Glutamatergic neuron (in vitro differentiated cells): ENCODE measurements around the gene MLST8. TPM values are rescaled to one million over a fixed set of nuclear protein-coding genes. Genes with fewer than 3 reads are reported as not detected.

ENCODE experiments used
- DNase-seq: peaks from one replicate; pipeline ENCODE4 v3.0.0; 2022
- H3K27ac Mint-ChIP-seq: one replicate; pipeline ENCODE4 v1.8.0; 2020; ENCODE audit warnings: mild to moderate bottlenecking, mixed read lengths, inconsistent platforms; ENCODE audit not compliant: unreplicated experiment
- H3K27me3 Mint-ChIP-seq: one replicate; pipeline ENCODE4 v1.8.0; 2020; ENCODE audit warnings: mild to moderate bottlenecking, moderate library complexity, mixed read lengths, inconsistent platforms; ENCODE audit not compliant: unreplicated experiment
- H3K36me3 Mint-ChIP-seq: one replicate; pipeline ENCODE4 v1.8.0; 2020; ENCODE audit warnings: mild to moderate bottlenecking, mixed read lengths, inconsistent platforms; ENCODE audit not compliant: unreplicated experiment
- H3K4me1 Mint-ChIP-seq: one replicate; pipeline ENCODE4 v1.8.0; 2020; ENCODE audit warnings: mild to moderate bottlenecking, low read depth, mixed read lengths, inconsistent platforms; ENCODE audit not compliant: unreplicated experiment
- H3K4me3 Mint-ChIP-seq: one replicate; pipeline ENCODE4 v1.8.0; 2020; ENCODE audit warnings: mild to moderate bottlenecking, mixed read lengths, inconsistent platforms; ENCODE audit not compliant: unreplicated experiment
- H3K9me3 Mint-ChIP-seq: one replicate; pipeline ENCODE4 v1.8.0; 2020; ENCODE audit warnings: mild to moderate bottlenecking, moderate library complexity, mixed read lengths, inconsistent platforms; ENCODE audit not compliant: unreplicated experiment
- total RNA-seq: library from RNA; stranded (reverse); fragmentation: NEBNext Ultra II Directional; extraction: Animal tissue kit (Norgen Biotek cat#: 25700); gene quantifications from one replicate; pipeline ENCODE4 v1.2.1, GENCODE V29; 2021; ENCODE audit not compliant: unreplicated experiment
- TF ChIP-seq, protein P1 (sequence below): fragments of 200-600 bp; sonication (generic); IDR thresholded peaks from one replicate; pipeline ENCODE4 v1.5.0; 2021; ENCODE audit not compliant: partially characterized antibody, unreplicated experiment

Gene MLST8
- total RNA-seq, 1 donor from 2014 or later = 57.9 TPM

- TF ChIP-seq, protein P1, sequence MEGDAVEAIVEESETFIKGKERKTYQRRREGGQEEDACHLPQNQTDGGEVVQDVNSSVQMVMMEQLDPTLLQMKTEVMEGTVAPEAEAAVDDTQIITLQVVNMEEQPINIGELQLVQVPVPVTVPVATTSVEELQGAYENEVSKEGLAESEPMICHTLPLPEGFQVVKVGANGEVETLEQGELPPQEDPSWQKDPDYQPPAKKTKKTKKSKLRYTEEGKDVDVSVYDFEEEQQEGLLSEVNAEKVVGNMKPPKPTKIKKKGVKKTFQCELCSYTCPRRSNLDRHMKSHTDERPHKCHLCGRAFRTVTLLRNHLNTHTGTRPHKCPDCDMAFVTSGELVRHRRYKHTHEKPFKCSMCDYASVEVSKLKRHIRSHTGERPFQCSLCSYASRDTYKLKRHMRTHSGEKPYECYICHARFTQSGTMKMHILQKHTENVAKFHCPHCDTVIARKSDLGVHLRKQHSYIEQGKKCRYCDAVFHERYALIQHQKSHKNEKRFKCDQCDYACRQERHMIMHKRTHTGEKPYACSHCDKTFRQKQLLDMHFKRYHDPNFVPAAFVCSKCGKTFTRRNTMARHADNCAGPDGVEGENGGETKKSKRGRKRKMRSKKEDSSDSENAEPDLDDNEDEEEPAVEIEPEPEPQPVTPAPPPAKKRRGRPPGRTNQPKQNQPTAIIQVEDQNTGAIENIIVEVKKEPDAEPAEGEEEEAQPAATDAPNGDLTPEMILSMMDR = no peak
- Mint-ChIP-seq H3K27me3 (no peaks in the 10 kb centered on the region), H3K27ac (no peak overlapping the region), H3K9me3 (peaks cover 3% of the 10 kb centered on the region), H3K4me3 (no peak overlapping the region), H3K36me3 (no peaks in the 10 kb centered on the region), H3K4me1 (peaks cover 1% of the 10 kb centered on the region)
- DNase-seq = no peak
Observed at GRCh38 chr16:2177101-2177500, 28.2 kb upstream of the MLST8 start.

DNA sequence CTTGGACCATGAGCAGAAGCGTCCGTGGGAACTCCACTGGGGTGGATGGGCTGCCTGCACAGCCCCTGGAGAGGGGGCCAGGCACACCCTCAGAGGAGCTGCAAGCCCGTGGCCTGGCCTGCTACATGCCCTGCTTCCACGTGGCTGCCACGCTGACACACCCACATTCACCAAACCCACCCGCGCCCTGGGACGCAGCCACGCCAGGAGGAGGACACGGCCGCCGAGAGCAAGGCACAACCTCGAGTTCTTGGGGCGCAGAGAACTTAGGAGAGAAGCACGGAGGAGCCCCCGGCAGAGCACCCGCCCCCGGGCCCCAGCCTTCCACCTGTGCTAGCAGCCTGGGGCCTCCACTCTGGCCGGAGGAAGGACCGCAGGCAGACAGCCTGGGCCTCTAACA is 27.7 kb upstream of the MLST8 start:
- Mint-ChIP-seq H3K4me1 (peaks cover 1% of the 10 kb centered on the region), H3K9me3 (peaks cover 3% of the 10 kb centered on the region), H3K4me3 (no peak overlapping the region), H3K36me3 (no peaks in the 10 kb centered on the region), H3K27me3 (no peaks in the 10 kb centered on the region), H3K27ac (no peak overlapping the region)
- TF ChIP-seq, protein P1 = no peak
- DNase-seq = no peak

DNA sequence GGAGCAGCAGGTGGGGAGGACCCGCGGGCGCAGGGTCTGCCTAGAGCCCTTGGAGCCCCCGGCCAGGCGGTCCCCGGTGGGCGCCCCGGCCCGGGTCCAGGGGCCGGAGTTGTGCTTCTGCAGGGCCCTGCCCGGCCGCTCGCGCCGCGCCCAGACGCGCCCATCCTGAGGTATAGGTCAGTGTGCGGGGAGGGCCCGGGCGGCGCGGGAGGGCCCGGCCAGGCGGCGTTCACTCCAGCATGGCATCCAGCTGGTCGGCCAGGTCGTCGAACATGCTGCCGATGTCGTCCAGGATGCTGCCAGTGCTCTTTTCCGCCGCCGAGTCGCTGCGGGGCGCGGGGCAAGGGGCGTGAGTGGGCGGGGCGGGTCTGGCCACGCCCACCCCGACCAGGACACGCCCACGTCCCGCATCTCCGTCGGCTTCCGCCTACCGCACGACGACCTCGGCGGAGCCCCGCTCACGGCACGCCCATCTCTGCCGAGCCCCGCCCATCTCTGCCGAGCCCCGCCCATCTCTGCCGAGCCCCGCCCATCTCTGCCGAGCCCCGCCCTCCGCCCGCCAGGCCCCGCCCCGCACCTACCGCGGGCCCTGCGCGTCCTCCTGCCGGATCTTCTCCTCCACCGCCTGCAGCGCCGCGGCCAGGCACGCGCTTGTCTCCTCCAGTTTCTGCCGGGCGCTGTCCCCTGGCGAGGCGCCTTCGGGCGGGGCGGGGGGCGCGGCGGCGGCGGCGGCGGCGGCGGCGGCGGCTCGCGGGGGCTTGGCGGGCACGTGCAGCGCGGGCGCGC is 26.7 kb upstream of the MLST8 start:
- Mint-ChIP-seq H3K27me3 (no peaks in the 10 kb centered on the region), H3K4me1 (peaks cover 1% of the 10 kb centered on the region), H3K27ac (no peak overlapping the region), H3K4me3 (no peak overlapping the region), H3K36me3 (no peaks in the 10 kb centered on the region), H3K9me3 (peaks cover 3% of the 10 kb centered on the region)
- DNase-seq = peak; percentile 61
- TF ChIP-seq, protein P1 = no peak

- H3K4me1 Mint-ChIP-seq = peaks cover 1% of the 10 kb centered on the region
- TF ChIP-seq, protein P1 = no peak
- peaks cover 3% of the 10 kb centered on the region for H3K9me3 Mint-ChIP-seq
- no peaks in the 10 kb centered on the region for H3K36me3 Mint-ChIP-seq
- no peaks in the 10 kb centered on the region for H3K27me3 Mint-ChIP-seq
- no peak overlapping the region for H3K4me3 Mint-ChIP-seq
- DNase-seq = no peak
- no peak overlapping the region for H3K27ac Mint-ChIP-seq
Observed at GRCh38 chr16:2179107-2179501, 26.1 kb upstream of the MLST8 start.

GRCh38 chr16:2179576-2179975 is 25.7 kb upstream of the MLST8 start:
- Mint-ChIP-seq H3K27me3 (no peaks in the 10 kb centered on the region), H3K4me3 (no peak overlapping the region), H3K36me3 (no peaks in the 10 kb centered on the region), H3K4me1 (peaks cover 1% of the 10 kb centered on the region), H3K9me3 (peaks cover 3% of the 10 kb centered on the region), H3K27ac (no peak overlapping the region)
- TF ChIP-seq, protein P1 = no peak
- DNase-seq = no peak
